LNCAP (cell line): ENCODE data around the gene EID2.

Source experiments
- CTCF ChIP-seq: fragments of 450-650 bp; IDR thresholded peaks from 2 replicates; pipeline ENCODE4 v1.5.1; 2017; ENCODE audit warnings: mild to moderate bottlenecking

Gene EID2

GRCh38 chr19:39499932-39500331, 40.0 kb downstream of the EID2 start:
- TF ChIP-seq CTCF = no peak

GRCh38 chr19:39498798-39499642, 40.9 kb downstream of the EID2 start, which contains the start of gene DLL3:
TSS of gene DLL3 (plus strand) at chr19:39498947. CDS start at chr19:39498975, 28 bp downstream.
- TF ChIP-seq CTCF = no peak

GRCh38 chr19:39497996-39498797, 41.8 kb downstream of the EID2 start:
- no peak for TF ChIP-seq CTCF

GRCh38 chr19:39497701-39497995, 42.3 kb downstream of the EID2 start:
- TF ChIP-seq CTCF = no peak

GRCh38 chr19:39496063-39496462, 43.9 kb downstream of the EID2 start:
- TF ChIP-seq CTCF = no peak

GRCh38 chr19:39494661-39495060, 45.3 kb downstream of the EID2 start:
- TF ChIP-seq CTCF = no peak

- TF ChIP-seq CTCF = no peak
Measured at GRCh38 chr19:39492788-39493187, 47.2 kb downstream of the EID2 start.
